GM19099 (cell line): ENCODE results near the gene SHANK1.

Source experiments
- POLR2A ChIP-seq: IDR thresholded peaks from 3 replicates; pipeline ENCODE4 v1.6.1; 2011; ENCODE audit warnings: low read depth; ENCODE audit not compliant: insufficient read length; ENCODE audit errors: extremely low read depth

SHANK1 gene

DNA sequence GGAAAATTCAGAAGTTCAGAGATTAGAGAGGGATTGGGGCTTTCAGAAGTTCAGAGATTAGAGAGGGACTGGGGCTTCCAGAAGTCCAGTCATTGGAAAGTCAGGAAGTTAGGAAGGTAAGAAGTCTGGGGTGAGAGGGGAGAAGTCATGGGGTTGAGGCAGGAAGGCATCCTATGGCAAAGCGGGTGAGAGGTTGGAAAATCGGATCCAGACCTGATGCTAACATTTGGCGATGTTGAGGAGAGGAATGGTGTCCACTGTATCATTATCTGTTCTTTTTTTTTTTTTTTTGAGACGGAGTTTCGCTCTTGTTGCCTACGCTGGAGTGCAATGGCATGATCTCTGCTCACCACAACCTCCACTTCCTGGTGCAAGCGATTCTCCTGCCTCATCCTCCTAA, 91.1 kb downstream of the SHANK1 start:
- no peak for TF ChIP-seq POLR2A

DNA sequence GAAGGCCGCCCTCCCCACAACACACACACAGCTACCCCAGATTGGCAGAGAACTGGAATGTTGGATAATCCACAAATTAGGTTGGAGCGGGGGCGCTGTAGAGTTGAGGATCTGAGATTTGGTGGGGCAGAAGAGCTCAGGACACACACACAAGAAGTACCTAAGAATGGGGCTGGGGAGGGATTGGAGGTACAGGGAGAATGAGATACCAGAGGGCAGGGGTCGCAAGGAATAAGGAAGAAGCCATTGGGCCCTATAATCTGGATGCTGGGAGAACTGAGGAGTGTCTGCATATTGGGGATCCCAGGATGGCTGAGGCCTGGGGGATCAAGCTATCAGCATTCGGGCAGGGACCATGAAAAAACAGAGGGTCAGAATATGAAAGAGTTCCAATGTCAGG, 91.5 kb downstream of the SHANK1 start:
- no peak for TF ChIP-seq POLR2A

DNA sequence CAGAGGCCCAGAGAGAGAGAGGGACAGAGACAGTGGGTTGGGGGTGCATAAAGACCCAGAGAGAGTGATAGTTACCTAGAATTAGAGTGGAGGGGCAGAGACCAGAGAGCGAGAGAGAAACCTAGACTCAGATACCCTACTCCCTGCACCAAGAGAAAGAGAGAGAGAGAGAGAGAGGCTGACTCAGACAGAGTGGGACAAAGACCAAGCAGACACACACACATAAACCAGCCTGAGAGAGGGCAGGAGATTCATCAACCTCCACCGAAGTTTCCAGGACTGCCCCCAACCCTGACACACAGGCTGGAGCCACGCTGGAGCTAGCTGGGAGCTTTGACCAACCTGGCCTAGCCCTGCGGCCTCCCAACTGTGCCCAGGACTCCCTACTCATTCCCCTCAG, 92.8 kb downstream of the SHANK1 start:
- TF ChIP-seq POLR2A: no peak

DNA sequence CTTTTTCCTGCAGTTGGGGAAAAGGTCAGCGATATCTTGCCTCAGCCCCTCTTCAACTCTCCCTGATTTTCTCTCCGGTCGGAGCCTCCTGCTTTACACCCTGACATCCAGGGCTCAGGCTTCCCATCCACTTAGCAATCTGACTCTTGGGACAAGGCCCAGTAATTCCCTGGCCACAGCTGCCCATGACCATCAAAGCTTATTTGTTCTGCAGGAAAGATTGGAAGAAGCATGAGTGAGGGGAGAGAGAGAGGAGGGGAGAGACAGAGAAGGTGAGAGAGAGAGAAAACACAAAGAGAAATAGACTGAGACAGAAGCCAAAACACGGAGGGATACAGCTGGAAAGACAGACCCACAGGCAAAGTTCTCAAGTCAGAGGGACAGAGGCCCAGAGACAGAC, 93.6 kb downstream of the SHANK1 start:
- TF ChIP-seq POLR2A: no peak

DNA sequence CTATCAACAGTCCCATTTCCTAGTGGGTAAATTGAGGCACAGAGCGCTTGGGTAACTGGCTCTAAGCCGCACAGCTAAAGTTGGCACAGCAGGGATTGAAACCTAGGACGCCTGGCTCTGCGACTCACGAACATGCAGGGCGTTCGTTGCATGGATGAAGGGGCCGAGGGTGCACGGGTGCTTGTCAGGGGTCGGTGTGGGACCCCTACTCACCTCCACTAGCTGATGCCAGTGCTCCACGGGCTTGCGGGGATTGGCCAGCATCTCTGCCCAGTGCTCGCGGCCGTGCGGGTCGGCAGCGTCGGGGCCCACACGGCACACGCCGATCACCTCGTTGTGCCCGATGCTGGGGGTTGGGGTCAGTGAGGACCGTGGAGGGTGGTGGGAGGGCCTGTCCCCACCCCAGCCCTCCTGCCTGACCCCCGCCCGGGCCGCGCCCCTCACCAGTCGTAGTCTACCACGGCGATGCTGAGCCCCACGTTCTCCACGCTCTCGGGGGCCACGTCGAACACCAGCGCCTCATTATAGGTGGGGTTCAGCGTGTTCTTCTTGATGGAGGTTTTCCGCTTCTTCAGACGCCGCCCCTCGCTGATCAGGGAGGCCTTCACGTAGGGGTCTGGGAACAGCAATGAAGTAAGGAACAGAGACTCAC, 94.5 kb downstream of the SHANK1 start:
- TF ChIP-seq POLR2A: no peak
